A549 treated with AZD9567 at 1 μM for 4 hours (cell line): ENCODE results near the gene RAB8B. TPM values are rescaled to one million over a fixed set of nuclear protein-coding genes. Genes with fewer than 3 reads are reported as not detected.

Experiments
- total RNA-seq: library from RNA; stranded (reverse); fragments of 200-300 nt; extraction: Qiagen RNA extraction; gene quantifications from 5 replicates; pipeline ENCODE4 v1.2.3, GENCODE V29; 2022; ENCODE audit not compliant: insufficient read depth

RAB8B gene
- 8.7 to 22.6 TPM (median 11.5 TPM) in 5 replicates for total RNA-seq

GRCh38 chr15:63188926-63189871, at the start of gene RAB8B:
Gene RAB8B (plus strand): TSS chr15:63189606. CDS start chr15:63189625, 19 bp downstream.

GRCh38 chr15:63157118-63157843, 32.1 kb upstream of the RAB8B start, which contains the start of gene RPS27L:
Gene RPS27L (minus strand): TSS chr15:63157477. CDS start chr15:63157405, 72 bp downstream.

GRCh38 chr15:63277038-63277892, 87.9 kb downstream of the RAB8B start, which contains the start of gene APH1B:
Gene APH1B (plus strand): TSS chr15:63277605. CDS start chr15:63277624, 19 bp downstream.

Other genes with a start within 250 kb of the RAB8B start
- 390 to 454 TPM (median 433 TPM) in 5 replicates for gene TPM1, start 146.9 kb upstream of the RAB8B start, total RNA-seq
- gene LACTB, start 67.7 kb upstream of the RAB8B start, total RNA-seq, result 23.1 to 32.2 TPM (median 27.3 TPM) in 5 replicates
- gene RPS27L, start 32.1 kb upstream of the RAB8B start, total RNA-seq, result 403 to 450 TPM (median 414 TPM) in 5 replicates
- 20.1 to 24.0 TPM (median 21.1 TPM) in 5 replicates for gene APH1B, start 88.0 kb downstream of the RAB8B start, total RNA-seq
- gene CA12, start 192.2 kb downstream of the RAB8B start, total RNA-seq, result 150 to 171 TPM (median 161 TPM) in 5 replicates